T-helper 1 cell treated with Interleukin-12 subunit alpha and Interleukin-12 subunit beta and Interleukin-4 antibody, amounts not matched to agents 30 μg/mL and 1 μg/mL, for 36 hours (primary cell): ENCODE data around the gene RENBP.
A peak's percentile ranks its signal among the peaks of the same experiment; 100 is the strongest.

Experiments
- H3K27ac Mint-ChIP-seq: one replicate; pipeline ENCODE4 v1.8.0; 2021; ENCODE audit warnings: mild to moderate bottlenecking, mixed read lengths
- H3K27me3 Mint-ChIP-seq: one replicate; pipeline ENCODE4 v1.8.0; 2021; ENCODE audit warnings: low read depth, mixed read lengths
- H3K36me3 Mint-ChIP-seq: one replicate; pipeline ENCODE4 v1.8.0; 2021; ENCODE audit warnings: low read depth, mixed read lengths
- H3K4me1 Mint-ChIP-seq: one replicate; pipeline ENCODE4 v1.8.0; 2021; ENCODE audit warnings: low read depth, mixed read lengths
- H3K4me3 Mint-ChIP-seq: one replicate; pipeline ENCODE4 v1.8.0; 2021; ENCODE audit warnings: mild to moderate bottlenecking, moderate library complexity, mixed read lengths
- H3K9me3 Mint-ChIP-seq: one replicate; pipeline ENCODE4 v1.8.0; 2021; ENCODE audit warnings: mixed read lengths

RENBP gene

DNA sequence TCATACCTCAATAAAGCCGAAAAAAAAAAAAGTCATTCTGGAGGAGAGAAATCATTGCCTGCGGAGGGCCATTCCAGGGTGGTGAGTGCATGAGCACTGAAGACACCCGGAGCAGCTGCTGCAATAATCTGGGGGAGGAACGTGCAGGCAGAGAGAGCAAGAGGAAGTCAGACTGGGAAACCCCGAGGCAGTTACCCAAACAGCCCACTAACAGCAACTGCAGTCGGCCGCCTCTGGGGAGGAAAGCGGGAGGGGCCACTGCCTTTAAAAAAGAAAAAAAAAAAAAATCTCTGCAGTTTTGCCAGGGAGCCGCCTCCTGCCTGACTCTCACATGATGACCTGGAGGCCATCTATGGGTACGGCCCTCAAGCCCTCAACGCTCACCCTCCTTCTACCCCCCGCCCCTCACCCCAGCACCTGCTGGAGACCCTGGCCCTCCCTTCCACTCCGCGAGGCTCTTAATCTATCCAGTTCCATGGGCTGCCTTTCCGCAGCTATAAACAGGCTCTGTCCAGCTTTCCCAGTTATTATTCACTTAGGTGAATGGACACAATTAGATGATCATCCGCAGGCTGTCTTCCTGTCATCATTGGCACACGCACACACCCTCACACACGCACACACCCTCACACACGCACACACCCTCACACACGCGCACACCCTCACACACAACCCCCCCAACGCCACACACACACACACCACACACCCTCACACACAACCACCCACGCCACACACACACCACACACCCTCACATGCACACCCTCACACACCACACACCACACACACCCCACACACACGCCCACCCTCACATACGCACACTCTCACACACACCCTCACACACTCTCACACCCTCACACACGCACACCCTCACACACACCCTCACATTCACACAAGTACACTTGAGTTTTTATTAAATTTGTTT lies 43.4 kb downstream of the RENBP start:
- Mint-ChIP-seq H3K36me3 (peaks cover 3% of the 10 kb centered on the region), H3K27ac (peak overlapping the region; percentile 67), H3K4me3 (peak overlapping the region; percentile 51), H3K4me1 (peaks cover 28% of the 10 kb centered on the region), H3K27me3 (peaks cover 4% of the 10 kb centered on the region), H3K9me3 (no peaks in the 10 kb centered on the region)

DNA sequence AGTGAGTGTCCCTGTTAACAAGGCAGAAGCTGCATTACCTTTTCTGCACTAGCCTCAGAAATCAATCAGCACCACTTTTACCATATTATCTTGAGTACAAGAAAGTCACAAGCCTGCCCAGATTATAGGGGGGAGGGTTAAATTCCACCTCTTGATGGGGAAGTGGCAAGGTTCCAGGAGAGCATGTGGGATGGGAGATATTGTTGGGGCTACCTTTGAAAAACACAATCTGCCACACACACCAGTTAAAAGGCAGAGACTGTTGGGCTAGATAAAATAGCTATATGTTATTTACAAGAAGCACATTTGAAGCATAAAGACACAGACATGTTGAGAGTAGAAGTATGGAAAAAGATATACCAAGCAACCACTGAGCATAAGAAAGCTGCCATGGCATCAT lies 46.5 kb downstream of the RENBP start:
- Mint-ChIP-seq H3K9me3 (no peaks in the 10 kb centered on the region), H3K4me3 (no peak overlapping the region), H3K36me3 (peaks cover 3% of the 10 kb centered on the region), H3K4me1 (peaks cover 17% of the 10 kb centered on the region), H3K27ac (no peak overlapping the region), H3K27me3 (peaks cover 13% of the 10 kb centered on the region)

DNA sequence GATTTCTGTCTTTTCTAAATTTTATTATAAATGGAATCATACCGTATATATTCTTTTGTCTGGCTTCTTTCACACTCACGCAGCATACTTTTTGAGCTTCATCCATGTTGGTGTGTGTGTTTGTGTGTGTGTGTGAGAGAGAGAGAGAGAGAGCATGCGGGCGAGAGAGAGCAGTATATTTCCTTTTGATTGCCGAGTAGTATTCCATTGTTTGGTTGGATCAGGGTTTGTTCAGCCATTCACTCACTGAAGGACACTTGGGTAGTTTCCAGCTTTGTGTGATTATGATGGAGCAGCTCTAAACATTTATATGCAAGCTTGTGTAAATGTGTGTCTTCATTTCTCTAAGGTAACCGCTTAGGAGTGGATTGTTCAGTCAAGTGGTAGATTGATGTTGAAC lies 55.3 kb downstream of the RENBP start:
- H3K27ac Mint-ChIP-seq = no peak overlapping the region
- no peaks in the 10 kb centered on the region for H3K9me3 Mint-ChIP-seq
- H3K4me1 Mint-ChIP-seq = peaks cover 2% of the 10 kb centered on the region
- H3K36me3 Mint-ChIP-seq = no peaks in the 10 kb centered on the region
- H3K27me3 Mint-ChIP-seq = peaks cover 44% of the 10 kb centered on the region
- no peak overlapping the region for H3K4me3 Mint-ChIP-seq

DNA sequence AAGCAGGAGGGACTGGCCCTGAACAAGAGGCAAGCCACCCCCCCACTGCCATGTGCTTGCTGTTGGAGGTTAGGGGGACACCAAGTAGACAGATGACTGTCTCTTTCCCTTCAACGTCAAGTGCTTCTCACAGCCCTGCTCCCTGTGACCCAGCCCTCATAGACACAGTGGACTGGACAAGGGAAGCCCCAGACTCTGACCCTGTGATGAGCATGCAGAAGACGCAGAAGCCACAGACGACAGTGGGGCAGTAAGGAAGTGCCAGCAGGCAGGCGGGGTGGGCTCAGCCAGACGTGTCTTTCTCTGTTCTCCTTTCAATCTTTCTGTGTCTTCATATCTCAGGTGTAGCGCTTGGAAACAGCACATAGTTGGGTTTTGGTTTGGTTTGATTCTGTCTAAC lies 56.1 kb downstream of the RENBP start:
- Mint-ChIP-seq H3K4me3 (no peak overlapping the region), H3K27ac (no peak overlapping the region), H3K9me3 (no peaks in the 10 kb centered on the region), H3K27me3 (peaks cover 39% of the 10 kb centered on the region), H3K36me3 (no peaks in the 10 kb centered on the region), H3K4me1 (peaks cover 2% of the 10 kb centered on the region)

DNA sequence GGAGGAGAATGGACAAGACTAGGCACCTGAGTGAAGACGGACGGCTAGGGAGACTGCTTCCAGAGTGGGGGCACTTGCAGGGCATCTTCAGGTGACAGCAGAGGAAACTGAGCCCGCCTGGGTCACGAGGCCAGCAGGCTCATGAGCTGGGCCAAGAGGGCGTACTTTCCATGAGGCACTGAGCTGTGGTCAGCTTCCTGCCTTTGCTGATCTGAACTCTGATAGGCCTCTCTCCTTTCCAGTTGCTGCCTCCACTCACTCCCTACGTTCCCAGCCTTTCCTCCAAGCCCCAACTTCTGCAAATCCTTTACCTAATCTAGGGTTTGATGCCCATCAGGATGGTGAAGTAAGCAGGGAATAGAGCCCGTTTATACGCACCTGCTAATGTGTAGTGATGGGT lies 57.1 kb downstream of the RENBP start:
- Mint-ChIP-seq H3K27me3 (peaks cover 40% of the 10 kb centered on the region), H3K4me3 (peak overlapping the region; percentile 46), H3K4me1 (peaks cover 2% of the 10 kb centered on the region), H3K9me3 (no peaks in the 10 kb centered on the region), H3K36me3 (no peaks in the 10 kb centered on the region), H3K27ac (no peak overlapping the region)

DNA sequence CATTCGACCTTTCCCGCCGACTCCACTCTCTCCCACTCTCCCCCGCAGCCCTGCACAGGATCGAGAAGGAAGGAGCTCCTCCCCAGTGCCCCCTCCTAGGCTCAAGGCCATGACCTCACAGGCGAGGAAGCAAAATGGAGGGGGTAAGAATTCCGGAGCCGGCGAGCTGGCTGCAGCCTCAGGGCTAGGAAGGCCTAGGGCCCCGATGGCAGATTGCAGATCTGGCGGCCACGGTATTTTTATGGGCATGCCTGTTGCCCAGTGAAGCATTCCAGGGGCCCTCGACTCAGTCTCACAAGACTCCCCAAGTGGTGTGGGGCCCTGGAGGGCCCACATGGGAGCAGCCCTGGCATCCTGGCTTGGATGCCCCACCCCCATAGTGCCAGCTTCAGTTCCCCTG lies 57.5 kb downstream of the RENBP start:
- no peaks in the 10 kb centered on the region for H3K36me3 Mint-ChIP-seq
- peaks cover 40% of the 10 kb centered on the region for H3K27me3 Mint-ChIP-seq
- H3K9me3 Mint-ChIP-seq = no peaks in the 10 kb centered on the region
- no peak overlapping the region for H3K27ac Mint-ChIP-seq
- peaks cover 2% of the 10 kb centered on the region for H3K4me1 Mint-ChIP-seq
- H3K4me3 Mint-ChIP-seq = no peak overlapping the region

DNA sequence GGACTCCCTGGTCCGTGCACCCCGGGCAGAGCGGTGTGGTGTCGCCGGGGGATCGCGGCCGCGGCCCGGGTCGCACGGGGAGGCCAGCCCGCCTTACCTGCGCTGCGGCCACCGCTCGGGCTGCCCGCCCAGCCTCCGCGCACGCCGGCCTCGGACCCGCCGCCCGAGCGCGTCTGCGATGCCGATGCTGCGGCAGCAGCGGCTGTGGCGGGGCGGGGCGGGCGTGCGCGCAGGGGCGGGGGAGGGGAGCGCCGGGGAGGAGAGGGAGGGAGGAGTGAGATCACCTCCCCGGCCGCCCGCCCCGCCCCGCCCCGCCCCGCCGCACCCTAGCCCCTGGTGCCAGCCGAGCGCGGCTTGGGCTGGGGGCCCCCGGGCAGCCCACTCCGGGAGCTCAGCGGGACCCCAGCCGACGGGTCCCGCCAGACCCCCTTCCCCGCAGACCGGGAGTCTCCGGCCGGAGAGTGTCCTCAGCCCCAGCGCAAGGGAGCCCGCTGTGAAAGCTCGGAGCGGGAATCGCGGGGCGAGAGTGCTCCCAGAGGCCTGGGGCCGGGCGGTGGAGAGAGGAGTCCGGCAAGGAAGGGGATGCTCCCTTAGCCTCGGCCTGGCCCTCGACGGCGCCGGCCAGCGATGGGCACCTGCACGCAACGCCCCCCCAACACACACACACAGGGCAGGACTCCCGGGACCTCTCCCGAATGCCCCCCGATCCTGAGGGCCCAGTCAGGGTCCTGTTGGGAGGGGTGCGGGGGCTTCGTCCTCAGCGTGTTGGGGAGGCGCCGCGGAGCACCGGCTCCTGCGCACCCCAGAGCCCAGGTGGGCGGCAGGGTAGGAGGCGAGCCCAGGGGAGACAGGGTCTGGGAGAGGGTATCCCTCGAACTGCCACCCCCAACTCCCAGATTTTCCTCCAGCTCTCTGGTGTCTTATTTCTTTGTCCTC lies 58.2 kb downstream of the RENBP start, which contains the start of gene L1CAM:
TSS of gene L1CAM (minus strand) at position 206 of the 936 bp plus-strand sequence. CDS start 10,337 bp downstream, outside the sequence.
- peak within 1 kb of the TSS; percentile 54 for H3K4me3 Mint-ChIP-seq
- no peak within 1 kb of the TSS for H3K27ac Mint-ChIP-seq
- H3K36me3 Mint-ChIP-seq = no peaks in the 10 kb centered on the region
- peaks cover 40% of the 10 kb centered on the region for H3K27me3 Mint-ChIP-seq
- H3K9me3 Mint-ChIP-seq = no peaks in the 10 kb centered on the region
- peaks cover 2% of the 10 kb centered on the region for H3K4me1 Mint-ChIP-seq
